Measurements from ENCODE around the gene TIGD2. TPM values are rescaled to one million over a fixed set of nuclear protein-coding genes. Genes with fewer than 3 reads are reported as not detected.

The TIGD2 gene
- total and polyA plus RNA-seq, 8 donors = 2.3 to 11.9 (median 3.0) TPM; not detected in 1

GRCh38 chr4:89121387-89122068, 10.2 kb downstream of the TIGD2 start:
- Histone ChIP-seq H3K4me1 (peaks cover 0 to 11% (median 4%) of the 10 kb centered on the region in 4 donors), H3K4me3 (no peak overlapping the region), H3K27ac (peak overlapping the region in 2 of 5 donors; percentile 54 to 68), H3K27me3 (no peaks in the 10 kb centered on the region), H3K9me3 (no peaks in the 10 kb centered on the region), H3K36me3 (no peaks in the 10 kb centered on the region)
- no peak for TF ChIP-seq EP300 (IDR thresholded peaks at IDR 0.05)
- TF ChIP-seq, protein P1, sequence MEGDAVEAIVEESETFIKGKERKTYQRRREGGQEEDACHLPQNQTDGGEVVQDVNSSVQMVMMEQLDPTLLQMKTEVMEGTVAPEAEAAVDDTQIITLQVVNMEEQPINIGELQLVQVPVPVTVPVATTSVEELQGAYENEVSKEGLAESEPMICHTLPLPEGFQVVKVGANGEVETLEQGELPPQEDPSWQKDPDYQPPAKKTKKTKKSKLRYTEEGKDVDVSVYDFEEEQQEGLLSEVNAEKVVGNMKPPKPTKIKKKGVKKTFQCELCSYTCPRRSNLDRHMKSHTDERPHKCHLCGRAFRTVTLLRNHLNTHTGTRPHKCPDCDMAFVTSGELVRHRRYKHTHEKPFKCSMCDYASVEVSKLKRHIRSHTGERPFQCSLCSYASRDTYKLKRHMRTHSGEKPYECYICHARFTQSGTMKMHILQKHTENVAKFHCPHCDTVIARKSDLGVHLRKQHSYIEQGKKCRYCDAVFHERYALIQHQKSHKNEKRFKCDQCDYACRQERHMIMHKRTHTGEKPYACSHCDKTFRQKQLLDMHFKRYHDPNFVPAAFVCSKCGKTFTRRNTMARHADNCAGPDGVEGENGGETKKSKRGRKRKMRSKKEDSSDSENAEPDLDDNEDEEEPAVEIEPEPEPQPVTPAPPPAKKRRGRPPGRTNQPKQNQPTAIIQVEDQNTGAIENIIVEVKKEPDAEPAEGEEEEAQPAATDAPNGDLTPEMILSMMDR (IDR thresholded peaks at IDR 0.05) = no peak
- TF ChIP-seq POLR2A (IDR thresholded peaks at IDR 0.05) = no peak
- TF ChIP-seq POLR2AphosphoS5 (IDR thresholded peaks at IDR 0.05) = no peak
- 60 to 81% (median 70%) methylated on average over 3 of the region's 3 CpGs for WGBS, 5 donors
- DNase-seq = no peak
- intact Hi-C loops (cut with DNase I; ENCODE audit: low total_unique reads) = no loop called here

GRCh38 chr4:89123451-89123851, 12.1 kb downstream of the TIGD2 start:
- intact Hi-C loops (cut with DNase I; ENCODE audit: low total_unique reads) = no loop called here
- H3K36me3 ChIP-seq = no peaks in the 10 kb centered on the region
- H3K9me3 ChIP-seq = no peaks in the 10 kb centered on the region
- peak in 1 of 2 donors; percentile 51 for DNase-seq
- TF ChIP-seq POLR2A (IDR thresholded peaks at IDR 0.05) (no peak), POLR2AphosphoS5 (IDR thresholded peaks at IDR 0.05) (peak in 1 of 3 donors; percentile 27)
- H3K4me1 ChIP-seq = peaks cover 0 to 9% (median 4%) of the 10 kb centered on the region in 4 donors
- no peak overlapping the region for H3K4me3 ChIP-seq
- 49 to 71% (median 54%) methylated on average over 5 of the region's 5 CpGs for WGBS, 5 donors
- no peaks in the 10 kb centered on the region for H3K27me3 ChIP-seq
- H3K27ac ChIP-seq = peak overlapping the region in 4 of 5 donors; percentile 40 to 68 (median 48)

GRCh38 chr4:89125901-89126782, 14.8 kb downstream of the TIGD2 start:
- H3K4me3 ChIP-seq = no peak overlapping the region
- no peaks in the 10 kb centered on the region for H3K9me3 ChIP-seq
- TF ChIP-seq EP300 (IDR thresholded peaks at IDR 0.05) (no peak), POLR2AphosphoS5 (IDR thresholded peaks at IDR 0.05) (no peak), POLR2A (IDR thresholded peaks at IDR 0.05) (no peak)
- TF ChIP-seq, protein P1 (IDR thresholded peaks at IDR 0.05) = no peak
- WGBS, 5 donors = 80 to 91% (median 91%) methylated on average over 3 of the region's 3 CpGs
- no peak for DNase-seq
- no peaks in the 10 kb centered on the region for H3K27me3 ChIP-seq
- no peak overlapping the region for H3K27ac ChIP-seq
- intact Hi-C loops (cut with DNase I; ENCODE audit: low total_unique reads) = no loop called here
- no peaks in the 10 kb centered on the region for H3K36me3 ChIP-seq
- H3K4me1 ChIP-seq = peaks cover 0 to 8% (median 4%) of the 10 kb centered on the region in 4 donors

GRCh38 chr4:89129080-89129640, 17.8 kb downstream of the TIGD2 start:
- DNase-seq = no peak
- Histone ChIP-seq H3K27ac (no peak overlapping the region), H3K4me1 (no peaks in the 10 kb centered on the region), H3K36me3 (no peaks in the 10 kb centered on the region), H3K9me3 (no peaks in the 10 kb centered on the region), H3K27me3 (no peaks in the 10 kb centered on the region), H3K4me3 (no peak overlapping the region)
- 45 to 68% (median 59%) methylated on average over 1 of the region's 1 CpG for whole genome bisulfite sequencing, 5 donors
- intact Hi-C loops (cut with DNase I; ENCODE audit: low total_unique reads) = no loop called here
- TF ChIP-seq POLR2AphosphoS5 (IDR thresholded peaks at IDR 0.05) (no peak), EP300 (IDR thresholded peaks at IDR 0.05) (no peak), POLR2A (IDR thresholded peaks at IDR 0.05) (no peak)
- TF ChIP-seq, protein P1 (IDR thresholded peaks at IDR 0.05) = no peak
